Effector memory CD4-positive, alpha-beta T cell (primary cell): ENCODE data around the gene USP7.

Experiments
- DNase-seq, 3 donors: peaks; one replicate each; pipeline ENCODE4 v3.0.0-alpha.2; 2020
- H3K27ac ChIP-seq: 2 replicates; pipeline ENCODE4 v1.7.0; 2013; ENCODE audit warnings: mild to moderate bottlenecking, low read length, moderate library complexity; ENCODE audit not compliant: insufficient read depth, poor library complexity, severe bottlenecking
- H3K27me3 ChIP-seq: replicated peaks from 2 replicates; pipeline ENCODE4 v1.7.0; 2013; ENCODE audit warnings: mild to moderate bottlenecking, low read length; ENCODE audit not compliant: insufficient read depth, control insufficient read depth, poor library complexity, severe bottlenecking
- H3K36me3 ChIP-seq: 2 replicates; pipeline ENCODE4 v1.7.0; 2013; ENCODE audit warnings: mild to moderate bottlenecking, low read length, moderate library complexity; ENCODE audit not compliant: control insufficient read depth, insufficient read depth
- H3K4me1 ChIP-seq: 2 replicates; pipeline ENCODE4 v1.7.0; 2013; ENCODE audit warnings: low read length, mild to moderate bottlenecking; ENCODE audit not compliant: control insufficient read depth, insufficient read depth, poor library complexity, severe bottlenecking
- H3K4me3 ChIP-seq: 2 replicates; pipeline ENCODE4 v1.7.0; 2013; ENCODE audit warnings: low read length, low read depth, mild to moderate bottlenecking; ENCODE audit not compliant: insufficient read depth, poor library complexity, severe bottlenecking
- H3K9me3 ChIP-seq: 2 replicates; pipeline ENCODE4 v1.7.0; 2013; ENCODE audit warnings: mild to moderate bottlenecking, low read length, moderate library complexity; ENCODE audit not compliant: control insufficient read depth

USP7 gene

DNA sequence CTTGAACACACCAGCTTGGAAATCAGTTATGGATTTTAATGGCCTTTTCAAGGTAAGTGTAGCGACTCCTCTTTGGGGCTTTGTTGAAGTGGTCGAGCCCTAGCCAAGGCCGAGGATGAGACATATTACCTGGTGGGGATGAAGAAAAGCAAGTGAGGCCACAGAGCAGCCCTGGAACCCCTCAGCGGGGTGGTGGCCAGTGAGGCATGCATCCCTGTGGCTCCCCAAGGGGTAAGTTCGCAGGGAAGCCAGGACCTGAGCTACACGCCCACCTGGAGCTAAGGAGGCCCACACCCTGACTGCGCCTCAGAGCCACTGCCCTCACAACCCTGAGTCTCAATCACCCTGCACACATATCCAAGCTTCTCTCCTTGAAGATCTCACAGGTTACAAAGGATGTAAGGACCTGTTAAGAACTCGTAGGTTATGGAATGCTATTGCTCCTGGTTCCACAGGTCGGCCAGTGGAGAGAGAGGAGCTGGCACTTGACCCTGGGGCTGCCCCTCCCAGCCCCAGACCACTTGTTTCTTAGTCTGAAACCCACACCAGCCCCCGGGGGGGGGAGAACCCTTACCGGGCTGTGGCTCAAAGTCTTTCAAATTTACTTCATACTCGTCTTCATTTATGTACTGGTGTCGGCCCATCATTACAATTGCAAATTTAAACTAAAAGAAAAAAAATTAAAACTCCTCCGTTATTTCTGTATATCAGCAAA is 69.6 kb downstream of the USP7 start:
- no peak for DNase-seq
- no peaks in the 10 kb centered on the region for H3K27me3 ChIP-seq
- H3K4me1 ChIP-seq, result peaks cover 4% of the 10 kb centered on the region
- H3K4me3 ChIP-seq, result no peak overlapping the region
- H3K36me3 ChIP-seq, result peaks cover 74% of the 10 kb centered on the region
- no peak overlapping the region for H3K27ac ChIP-seq
- H3K9me3 ChIP-seq, result no peaks in the 10 kb centered on the region

DNA sequence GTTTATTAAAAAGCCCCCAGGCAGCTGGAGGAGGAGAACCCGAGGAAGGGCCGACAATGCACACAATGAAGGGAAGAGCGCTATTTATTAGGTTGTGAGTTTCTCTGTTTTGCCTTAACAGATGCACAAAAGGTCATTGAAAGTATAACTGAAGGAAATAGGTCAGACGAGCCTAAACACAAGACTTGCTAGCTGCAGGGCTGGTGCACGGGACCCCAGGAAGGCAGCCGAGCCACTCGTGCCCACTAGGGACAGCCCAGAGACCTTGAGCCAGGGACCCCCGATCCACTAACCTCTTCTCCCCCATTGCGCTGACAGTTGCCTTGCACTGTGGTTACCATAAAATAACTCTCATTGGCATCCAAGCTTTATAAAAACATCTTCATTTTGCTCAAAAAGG is 70.3 kb downstream of the USP7 start:
- H3K4me1 ChIP-seq, result peaks cover 4% of the 10 kb centered on the region
- no peaks in the 10 kb centered on the region for H3K27me3 ChIP-seq
- no peak overlapping the region for H3K4me3 ChIP-seq
- no peak overlapping the region for H3K27ac ChIP-seq
- DNase-seq, result no peak
- no peaks in the 10 kb centered on the region for H3K9me3 ChIP-seq
- H3K36me3 ChIP-seq, result peaks cover 67% of the 10 kb centered on the region

- peaks cover 4% of the 10 kb centered on the region for H3K4me1 ChIP-seq
- H3K27me3 ChIP-seq, result no peaks in the 10 kb centered on the region
- peak overlapping the region; percentile 53 for H3K27ac ChIP-seq
- H3K36me3 ChIP-seq, result peaks cover 55% of the 10 kb centered on the region
- no peak overlapping the region for H3K4me3 ChIP-seq
- DNase-seq, result no peak
- no peaks in the 10 kb centered on the region for H3K9me3 ChIP-seq
Measured at GRCh38 chr16:8892101-8892575, 71.6 kb downstream of the USP7 start.

GRCh38 chr16:8890549-8890921 is 73.2 kb downstream of the USP7 start:
- peaks cover 42% of the 10 kb centered on the region for H3K36me3 ChIP-seq
- no peaks in the 10 kb centered on the region for H3K9me3 ChIP-seq
- no peak overlapping the region for H3K4me3 ChIP-seq
- no peak overlapping the region for H3K27ac ChIP-seq
- H3K27me3 ChIP-seq, result no peaks in the 10 kb centered on the region
- H3K4me1 ChIP-seq, result peaks cover 4% of the 10 kb centered on the region
- no peak for DNase-seq

GRCh38 chr16:8889893-8890548 is 73.7 kb downstream of the USP7 start:
- peaks cover 37% of the 10 kb centered on the region for H3K36me3 ChIP-seq

DNA sequence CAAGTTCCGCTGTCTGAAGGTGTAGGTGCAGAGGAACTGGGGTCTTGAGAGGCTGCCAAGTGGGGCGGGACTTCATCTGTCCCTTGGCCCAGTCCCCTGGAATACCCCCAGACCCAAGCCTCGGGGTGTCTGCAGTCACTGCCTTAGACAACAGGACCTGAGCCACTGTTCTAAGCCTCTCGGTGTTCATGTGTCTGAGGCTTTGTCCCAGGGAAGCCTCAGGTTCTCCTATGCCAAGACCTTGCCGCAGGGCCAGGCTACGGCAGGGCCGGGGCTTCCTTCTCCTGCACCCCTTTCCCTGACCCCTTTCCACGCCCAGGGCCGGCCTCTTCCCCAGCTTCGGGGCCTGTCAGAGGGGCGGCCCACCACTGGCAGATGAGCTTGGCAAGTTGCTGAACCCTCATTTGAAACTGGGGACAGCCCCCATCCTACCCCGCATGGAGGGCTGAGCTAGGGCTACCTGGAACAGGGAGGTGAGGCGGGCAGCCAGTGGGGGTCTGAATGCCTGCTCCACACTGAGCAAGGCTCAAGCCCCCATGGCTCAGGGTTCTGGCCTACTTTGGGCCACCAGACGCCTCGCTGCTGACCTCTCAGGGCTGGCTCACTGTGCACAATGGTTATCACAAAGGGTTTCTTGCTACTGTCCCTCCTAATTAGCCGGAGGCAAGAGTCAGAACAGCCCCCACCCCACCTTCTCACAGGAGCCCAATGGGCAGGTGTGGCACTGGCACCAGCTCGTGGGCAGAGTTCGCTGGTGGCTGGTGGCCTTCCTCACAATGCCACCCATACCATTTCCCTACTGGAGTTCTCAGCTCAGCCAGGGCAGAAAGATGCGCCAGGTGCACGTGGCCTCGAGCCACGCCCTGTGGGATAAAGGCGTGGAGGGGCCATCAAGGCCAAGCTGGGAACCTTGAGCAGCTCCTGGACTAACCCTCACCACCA is 74.5 kb downstream of the USP7 start:
- no peaks in the 10 kb centered on the region for H3K27me3 ChIP-seq
- peaks cover 29% of the 10 kb centered on the region for H3K36me3 ChIP-seq
- H3K4me1 ChIP-seq, result peaks cover 4% of the 10 kb centered on the region
- no peaks in the 10 kb centered on the region for H3K9me3 ChIP-seq
- no peak overlapping the region for H3K27ac ChIP-seq
- DNase-seq, result no peak
- H3K4me3 ChIP-seq, result no peak overlapping the region

More at GRCh38 chr16:8889893-8890548, 73.7 kb downstream of the USP7 start:
- H3K4me3 ChIP-seq, result no peak overlapping the region
- peaks cover 4% of the 10 kb centered on the region for H3K4me1 ChIP-seq
- DNase-seq, result no peak
- H3K27me3 ChIP-seq, result no peaks in the 10 kb centered on the region
- no peaks in the 10 kb centered on the region for H3K9me3 ChIP-seq
- H3K27ac ChIP-seq, result no peak overlapping the region

DNA sequence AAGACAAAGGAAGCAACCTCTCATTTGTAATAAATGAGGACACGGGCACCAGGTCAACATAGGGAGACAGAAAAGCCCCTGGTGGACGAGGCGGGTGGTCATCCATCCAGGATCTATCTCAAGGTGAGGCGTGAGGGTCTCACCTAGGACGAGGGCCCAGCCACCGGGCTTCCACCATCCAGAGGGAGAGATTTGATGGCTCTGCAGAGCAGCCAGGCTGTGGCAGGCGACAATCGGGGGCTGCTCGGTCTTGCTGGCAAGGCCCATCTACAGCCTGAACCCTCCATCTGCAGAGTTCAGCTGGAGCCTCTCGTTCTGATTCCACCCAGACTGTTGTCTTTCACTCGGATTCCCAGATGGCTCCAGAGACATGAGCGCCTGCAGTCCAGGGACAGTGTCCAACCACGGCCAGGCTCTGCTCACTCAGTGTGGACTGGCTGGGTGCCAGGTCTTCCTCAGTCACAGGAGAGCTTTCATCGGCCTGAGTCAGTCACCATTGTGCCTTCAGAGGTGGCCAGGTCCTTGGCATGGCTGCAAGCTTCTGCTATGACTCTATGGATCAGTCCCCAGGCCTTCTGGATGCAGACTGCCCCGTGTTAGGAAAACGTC is 75.7 kb downstream of the USP7 start:
- DNase-seq, result no peak
- H3K27me3 ChIP-seq, result no peaks in the 10 kb centered on the region
- H3K4me3 ChIP-seq, result no peak overlapping the region
- peaks cover 4% of the 10 kb centered on the region for H3K4me1 ChIP-seq
- H3K27ac ChIP-seq, result no peak overlapping the region
- H3K36me3 ChIP-seq, result peaks cover 18% of the 10 kb centered on the region
- no peaks in the 10 kb centered on the region for H3K9me3 ChIP-seq

GRCh38 chr16:8887431-8887765 is 76.3 kb downstream of the USP7 start:
- H3K27ac ChIP-seq, result no peak overlapping the region
- no peaks in the 10 kb centered on the region for H3K27me3 ChIP-seq
- peaks cover 4% of the 10 kb centered on the region for H3K4me1 ChIP-seq
- peaks cover 18% of the 10 kb centered on the region for H3K36me3 ChIP-seq
- H3K4me3 ChIP-seq, result no peak overlapping the region
- no peak for DNase-seq
- H3K9me3 ChIP-seq, result no peaks in the 10 kb centered on the region

- Histone ChIP-seq H3K27ac (no peak overlapping the region), H3K4me1 (no peaks in the 10 kb centered on the region), H3K4me3 (no peak overlapping the region), H3K27me3 (no peaks in the 10 kb centered on the region), H3K36me3 (peaks cover 13% of the 10 kb centered on the region), H3K9me3 (no peaks in the 10 kb centered on the region)
- no peak for DNase-seq
Measured at GRCh38 chr16:8886593-8887430, 76.9 kb downstream of the USP7 start.
